HepG2 (cell line): ENCODE measurements around the gene CENPP. TPM values are rescaled to one million over a fixed set of nuclear protein-coding genes. Genes with fewer than 3 reads are reported as not detected.

Source experiments
- AHR ChIP-seq: IDR thresholded peaks from 2 replicates; pipeline ENCODE4 v1.6.1; 2018; ENCODE audit warnings: missing genetic modification reagents, missing compliant biosample characterization
- FOXK1 ChIP-seq: sonication (generic); formaldehyde crosslinking; IDR thresholded peaks from 2 replicates; pipeline ENCODE4 v1.4.0; 2020; ENCODE audit warnings: low read depth, missing genetic modification reagents, borderline replicate concordance
- HDAC2 ChIP-seq: sonication (generic); formaldehyde crosslinking; IDR thresholded peaks from 2 replicates; pipeline ENCODE4 v1.4.0; 2020; ENCODE audit warnings: missing genetic modification reagents
- KMT2A ChIP-seq: sonication (generic); formaldehyde crosslinking; IDR thresholded peaks from 2 replicates; pipeline ENCODE4 v1.4.0; 2020; ENCODE audit warnings: missing genetic modification reagents
- PRMT3 ChIP-seq: sonication (generic); formaldehyde crosslinking; IDR thresholded peaks from 2 replicates; pipeline ENCODE4 v1.8.1; 2022; ENCODE audit warnings: low read depth, mild to moderate bottlenecking, moderate library complexity, missing genetic modification reagents, borderline replicate concordance
- ZC3H4 ChIP-seq: sonication (generic); formaldehyde crosslinking; IDR thresholded peaks from 2 replicates; pipeline ENCODE4 v1.4.0; 2020; ENCODE audit warnings: missing genetic modification reagents, borderline replicate concordance
- ZFP1 ChIP-seq: IDR thresholded peaks from 2 replicates; pipeline ENCODE4 v1.6.1; 2016
- ZNF432 ChIP-seq: sonication (generic); formaldehyde crosslinking; IDR thresholded peaks from 2 replicates; pipeline ENCODE4 v1.5.0; 2020; ENCODE audit warnings: missing genetic modification reagents, mild to moderate bottlenecking, borderline replicate concordance
- ZNF644 ChIP-seq: IDR thresholded peaks from 2 replicates; pipeline ENCODE4 v1.6.1; 2016; ENCODE audit warnings: low read depth
- ZNF781 ChIP-seq: sonication (generic); formaldehyde crosslinking; IDR thresholded peaks from 2 replicates; pipeline ENCODE4 v1.5.1; 2020; ENCODE audit warnings: borderline replicate concordance, mild to moderate bottlenecking, missing genetic modification reagents; ENCODE audit errors: not compliant biosample characterization
- polyA plus RNA-seq, 8 experiments: library from polyadenylated mRNA; depleted of rRNA in 3 of 8; stranded (reverse) in 7 of 8; unstranded in 1 of 8; fragments of >200 nt; fragmentation: Illumina TruSeq in 4 of 8; extraction: Trizol in 4 of 8; gene quantifications; 2 replicates each; pipeline versions ENCODE4 v1.2.1 to v1.2.3, GENCODE V29; 2011 to 2016; ENCODE audit warnings: low read depth in 4 of 8, missing spikeins in 1 of 8, mixed read lengths in 1 of 8; ENCODE audit not compliant: insufficient read depth in 1 of 8
- total RNA-seq, 5 experiments: library from RNA; depleted of rRNA; stranded (reverse); fragments of >200 nt; fragmentation: Illumina TruSeq; extraction: Trizol; gene quantifications; 2 replicates each; pipeline ENCODE4 v1.2.3, GENCODE V29; 2016; ENCODE audit warnings: low read depth in 1 of 5
- TF ChIP-seq, protein P1 (sequence below): sonication (generic); formaldehyde crosslinking; IDR thresholded peaks from 2 replicates; pipeline ENCODE4 v1.9.0; 2021; ENCODE audit warnings: missing genetic modification reagents, borderline replicate concordance
- TF ChIP-seq, protein P2 (sequence below): IDR thresholded peaks from 2 replicates; pipeline ENCODE4 v1.6.1; 2016
- TF ChIP-seq, protein P3 (sequence below): sonication (generic); formaldehyde crosslinking; IDR thresholded peaks from 2 replicates; pipeline ENCODE4 v1.5.0; 2020; ENCODE audit warnings: missing genetic modification reagents
- TF ChIP-seq, protein P4 (sequence below): sonication (generic); formaldehyde crosslinking; IDR thresholded peaks from 2 replicates; pipeline ENCODE4 v1.8.1; 2023; ENCODE audit warnings: missing genetic modification reagents, inconsistent platforms, borderline replicate concordance
- TF ChIP-seq, protein P5 (sequence below): IDR thresholded peaks from 2 replicates; pipeline ENCODE4 v1.6.1; 2012; ENCODE audit warnings: low read length, improper control_type of control experiment

The CENPP gene
- total and polyA plus RNA-seq, 2 of the 13 experiments (the other 11 are each of a cell fraction or from before 2014, with no cell fraction given), result 2.0 to 11.4 TPM

DNA sequence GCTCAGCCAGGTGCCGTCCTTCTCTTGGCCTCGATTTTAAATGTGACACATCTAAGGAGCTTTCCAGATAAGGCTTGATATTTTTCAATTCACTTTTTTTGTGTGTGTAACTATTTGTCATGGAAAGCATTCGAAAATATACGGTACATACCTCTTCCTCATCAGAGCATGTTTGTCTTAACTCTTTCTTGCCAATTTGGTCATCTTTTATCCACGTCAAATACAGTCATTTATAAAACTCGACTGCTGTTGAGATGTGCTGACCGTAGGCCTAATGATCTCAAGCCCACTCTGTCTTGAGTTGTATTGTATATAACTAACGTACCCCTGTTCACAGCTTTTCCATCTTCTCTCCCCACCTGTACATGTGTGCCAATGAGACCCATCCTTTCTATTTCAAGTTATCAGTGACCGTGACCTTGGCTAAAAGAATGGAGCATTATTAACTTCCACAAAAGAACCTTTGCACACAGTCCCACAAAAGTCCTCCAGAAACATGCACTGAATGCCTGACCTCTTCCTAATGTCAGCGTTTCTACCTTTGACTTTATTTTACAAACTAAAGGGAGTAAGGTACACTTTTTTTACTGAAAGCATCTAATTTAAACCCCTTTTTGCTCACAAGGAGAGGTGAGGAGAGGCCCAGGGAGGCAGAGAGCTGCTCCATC, 282.6 kb downstream of the CENPP start (continued):
- TF ChIP-seq, protein P1, sequence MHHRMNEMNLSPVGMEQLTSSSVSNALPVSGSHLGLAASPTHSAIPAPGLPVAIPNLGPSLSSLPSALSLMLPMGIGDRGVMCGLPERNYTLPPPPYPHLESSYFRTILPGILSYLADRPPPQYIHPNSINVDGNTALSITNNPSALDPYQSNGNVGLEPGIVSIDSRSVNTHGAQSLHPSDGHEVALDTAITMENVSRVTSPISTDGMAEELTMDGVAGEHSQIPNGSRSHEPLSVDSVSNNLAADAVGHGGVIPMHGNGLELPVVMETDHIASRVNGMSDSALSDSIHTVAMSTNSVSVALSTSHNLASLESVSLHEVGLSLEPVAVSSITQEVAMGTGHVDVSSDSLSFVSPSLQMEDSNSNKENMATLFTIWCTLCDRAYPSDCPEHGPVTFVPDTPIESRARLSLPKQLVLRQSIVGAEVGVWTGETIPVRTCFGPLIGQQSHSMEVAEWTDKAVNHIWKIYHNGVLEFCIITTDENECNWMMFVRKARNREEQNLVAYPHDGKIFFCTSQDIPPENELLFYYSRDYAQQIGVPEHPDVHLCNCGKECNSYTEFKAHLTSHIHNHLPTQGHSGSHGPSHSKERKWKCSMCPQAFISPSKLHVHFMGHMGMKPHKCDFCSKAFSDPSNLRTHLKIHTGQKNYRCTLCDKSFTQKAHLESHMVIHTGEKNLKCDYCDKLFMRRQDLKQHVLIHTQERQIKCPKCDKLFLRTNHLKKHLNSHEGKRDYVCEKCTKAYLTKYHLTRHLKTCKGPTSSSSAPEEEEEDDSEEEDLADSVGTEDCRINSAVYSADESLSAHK (CRISPR knock-in tag), result no peak
- TF ChIP-seq ZC3H4 (CRISPR knock-in tag) (no peak), KMT2A (CRISPR knock-in tag) (no peak), ZNF644 (CRISPR knock-in tag) (no peak), ZNF781 (CRISPR knock-in tag) (no peak), ZNF432 (CRISPR knock-in tag) (no peak), PRMT3 (CRISPR knock-in tag) (no peak), AHR (CRISPR knock-in tag) (no peak), ZFP1 (CRISPR knock-in tag) (no peak), FOXK1 (CRISPR knock-in tag) (no peak), HDAC2 (CRISPR knock-in tag) (peak; percentile 16; the same call in 1 of the 2 replicates)
- TF ChIP-seq, protein P2, sequence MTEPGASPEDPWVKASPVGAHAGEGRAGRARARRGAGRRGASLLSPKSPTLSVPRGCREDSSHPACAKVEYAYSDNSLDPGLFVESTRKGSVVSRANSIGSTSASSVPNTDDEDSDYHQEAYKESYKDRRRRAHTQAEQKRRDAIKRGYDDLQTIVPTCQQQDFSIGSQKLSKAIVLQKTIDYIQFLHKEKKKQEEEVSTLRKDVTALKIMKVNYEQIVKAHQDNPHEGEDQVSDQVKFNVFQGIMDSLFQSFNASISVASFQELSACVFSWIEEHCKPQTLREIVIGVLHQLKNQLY (CRISPR knock-in tag), result peak; percentile 74
- TF ChIP-seq, protein P3, sequence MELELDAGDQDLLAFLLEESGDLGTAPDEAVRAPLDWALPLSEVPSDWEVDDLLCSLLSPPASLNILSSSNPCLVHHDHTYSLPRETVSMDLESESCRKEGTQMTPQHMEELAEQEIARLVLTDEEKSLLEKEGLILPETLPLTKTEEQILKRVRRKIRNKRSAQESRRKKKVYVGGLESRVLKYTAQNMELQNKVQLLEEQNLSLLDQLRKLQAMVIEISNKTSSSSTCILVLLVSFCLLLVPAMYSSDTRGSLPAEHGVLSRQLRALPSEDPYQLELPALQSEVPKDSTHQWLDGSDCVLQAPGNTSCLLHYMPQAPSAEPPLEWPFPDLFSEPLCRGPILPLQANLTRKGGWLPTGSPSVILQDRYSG (CRISPR knock-in tag), result no peak
- TF ChIP-seq, protein P4, sequence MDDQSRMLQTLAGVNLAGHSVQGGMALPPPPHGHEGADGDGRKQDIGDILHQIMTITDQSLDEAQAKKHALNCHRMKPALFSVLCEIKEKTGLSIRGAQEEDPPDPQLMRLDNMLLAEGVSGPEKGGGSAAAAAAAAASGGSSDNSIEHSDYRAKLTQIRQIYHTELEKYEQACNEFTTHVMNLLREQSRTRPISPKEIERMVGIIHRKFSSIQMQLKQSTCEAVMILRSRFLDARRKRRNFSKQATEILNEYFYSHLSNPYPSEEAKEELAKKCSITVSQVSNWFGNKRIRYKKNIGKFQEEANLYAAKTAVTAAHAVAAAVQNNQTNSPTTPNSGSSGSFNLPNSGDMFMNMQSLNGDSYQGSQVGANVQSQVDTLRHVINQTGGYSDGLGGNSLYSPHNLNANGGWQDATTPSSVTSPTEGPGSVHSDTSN, result no peak
- TF ChIP-seq, protein P5, sequence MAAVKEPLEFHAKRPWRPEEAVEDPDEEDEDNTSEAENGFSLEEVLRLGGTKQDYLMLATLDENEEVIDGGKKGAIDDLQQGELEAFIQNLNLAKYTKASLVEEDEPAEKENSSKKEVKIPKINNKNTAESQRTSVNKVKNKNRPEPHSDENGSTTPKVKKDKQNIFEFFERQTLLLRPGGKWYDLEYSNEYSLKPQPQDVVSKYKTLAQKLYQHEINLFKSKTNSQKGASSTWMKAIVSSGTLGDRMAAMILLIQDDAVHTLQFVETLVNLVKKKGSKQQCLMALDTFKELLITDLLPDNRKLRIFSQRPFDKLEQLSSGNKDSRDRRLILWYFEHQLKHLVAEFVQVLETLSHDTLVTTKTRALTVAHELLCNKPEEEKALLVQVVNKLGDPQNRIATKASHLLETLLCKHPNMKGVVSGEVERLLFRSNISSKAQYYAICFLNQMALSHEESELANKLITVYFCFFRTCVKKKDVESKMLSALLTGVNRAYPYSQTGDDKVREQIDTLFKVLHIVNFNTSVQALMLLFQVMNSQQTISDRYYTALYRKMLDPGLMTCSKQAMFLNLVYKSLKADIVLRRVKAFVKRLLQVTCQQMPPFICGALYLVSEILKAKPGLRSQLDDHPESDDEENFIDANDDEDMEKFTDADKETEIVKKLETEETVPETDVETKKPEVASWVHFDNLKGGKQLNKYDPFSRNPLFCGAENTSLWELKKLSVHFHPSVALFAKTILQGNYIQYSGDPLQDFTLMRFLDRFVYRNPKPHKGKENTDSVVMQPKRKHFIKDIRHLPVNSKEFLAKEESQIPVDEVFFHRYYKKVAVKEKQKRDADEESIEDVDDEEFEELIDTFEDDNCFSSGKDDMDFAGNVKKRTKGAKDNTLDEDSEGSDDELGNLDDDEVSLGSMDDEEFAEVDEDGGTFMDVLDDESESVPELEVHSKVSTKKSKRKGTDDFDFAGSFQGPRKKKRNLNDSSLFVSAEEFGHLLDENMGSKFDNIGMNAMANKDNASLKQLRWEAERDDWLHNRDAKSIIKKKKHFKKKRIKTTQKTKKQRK, result no peak
